Neural cell (in vitro differentiated cells): ENCODE results near the gene TMEM131. TPM values are rescaled to one million over a fixed set of nuclear protein-coding genes. Genes with fewer than 3 reads are reported as not detected.

Source experiments
- H2AFZ ChIP-seq: fragments of 200-600, 300-800 bp; sonication (generic), shearing (Covaris generic); 2 replicates; pipeline ENCODE4 v1.6.0; 2014; ENCODE audit warnings: low read depth, mild to moderate bottlenecking, antibody characterized with exemption, low read length, moderate library complexity
- H3F3A ChIP-seq: fragments of 200-600 bp; shearing (Covaris generic); 2 replicates; pipeline ENCODE4 v1.6.1; 2016; ENCODE audit warnings: mild to moderate bottlenecking, moderate library complexity, mixed read lengths, antibody characterized with exemption, low read length; ENCODE audit not compliant: insufficient read depth, poor library complexity, severe bottlenecking
- H3K27ac ChIP-seq: fragments of 200-600, 300-800 bp; sonication (generic), shearing (Covaris generic); 2 replicates; pipeline ENCODE4 v1.5.1; 2014; ENCODE audit warnings: mild to moderate bottlenecking, low read length, moderate library complexity
- H3K27me3 ChIP-seq: fragments of 300-800, 200-600 bp; sonication (generic), shearing (Covaris generic); 2 replicates; pipeline ENCODE4 v1.6.0; 2014; ENCODE audit warnings: mild to moderate bottlenecking, low read depth, low read length, moderate library complexity; ENCODE audit not compliant: insufficient read depth
- H3K36me3 ChIP-seq: fragments of 300-800, 200-600 bp; sonication (generic), shearing (Covaris generic); 2 replicates; pipeline ENCODE4 v1.5.1; 2014; ENCODE audit warnings: mild to moderate bottlenecking, antibody characterized with exemption, low read length, moderate library complexity; ENCODE audit not compliant: insufficient read depth
- H3K4me2 ChIP-seq: fragments of 300-800, 200-600 bp; sonication (generic), shearing (Covaris generic); 2 replicates; pipeline ENCODE4 v1.6.0; 2014; ENCODE audit warnings: mild to moderate bottlenecking, low read length
- H3K4me3 ChIP-seq: fragments of 300-800, 200-600 bp; sonication (generic), shearing (Covaris generic); 2 replicates; pipeline ENCODE4 v1.5.1; 2014; ENCODE audit warnings: mild to moderate bottlenecking, low read length, moderate library complexity
- H3K79me2 ChIP-seq: fragments of 200-600 bp; shearing (Covaris generic); replicated peaks from 2 replicates; pipeline ENCODE4 v1.6.0; 2014; ENCODE audit warnings: mild to moderate bottlenecking, low read length, moderate library complexity; ENCODE audit not compliant: insufficient read depth
- H3K9ac ChIP-seq: fragments of 300-800, 200-600 bp; sonication (generic), shearing (Covaris generic); 2 replicates; pipeline ENCODE4 v1.6.1; 2016; ENCODE audit warnings: mild to moderate bottlenecking, low read length, mixed read lengths
- H3K9me2 ChIP-seq: fragments of 200-600 bp; shearing (Covaris generic); 2 replicates; pipeline ENCODE4 v1.6.1; 2016; ENCODE audit warnings: mild to moderate bottlenecking, low read length, mixed read lengths; ENCODE audit not compliant: insufficient read depth
- H3K9me3 ChIP-seq: fragments of 200-600, 300-800 bp; sonication (generic), shearing (Covaris generic); 2 replicates; pipeline ENCODE4 v1.6.1; 2016; ENCODE audit warnings: mild to moderate bottlenecking, mixed run types, low read length, moderate library complexity, mixed read lengths
- H4K20me1 ChIP-seq: fragments of 200-600 bp; shearing (Covaris generic); 2 replicates; pipeline ENCODE4 v1.6.1; 2016; ENCODE audit warnings: mild to moderate bottlenecking, mixed run types; ENCODE audit not compliant: insufficient read depth
- CTCF ChIP-seq: fragments of 450-650 bp; IDR thresholded peaks from 2 replicates; pipeline ENCODE4 v1.5.1; 2014; ENCODE audit warnings: antibody characterized with exemption, mild to moderate bottlenecking, moderate library complexity; ENCODE audit not compliant: poor library complexity, severe bottlenecking
- EP300 ChIP-seq: fragments of 450-650 bp; conservative IDR thresholded peaks from 2 replicates; pipeline ENCODE4 v1.6.1; 2014; ENCODE audit warnings: antibody characterized with exemption, mild to moderate bottlenecking, moderate library complexity; ENCODE audit not compliant: poor library complexity, severe bottlenecking
- MXI1 ChIP-seq: fragments of 450-650 bp; conservative IDR thresholded peaks from 2 replicates; pipeline ENCODE4 v1.6.1; 2014; ENCODE audit warnings: antibody characterized with exemption, mild to moderate bottlenecking; ENCODE audit not compliant: poor library complexity, severe bottlenecking
- POLR2AphosphoS5 ChIP-seq: IDR thresholded peaks from 2 replicates; pipeline ENCODE4 v1.6.1; 2012
- RAD21 ChIP-seq: fragments of 450-650 bp; conservative IDR thresholded peaks from 2 replicates; pipeline ENCODE4 v1.6.1; 2014; ENCODE audit warnings: antibody characterized with exemption, mild to moderate bottlenecking, moderate library complexity
- REST ChIP-seq: IDR thresholded peaks from 2 replicates; pipeline ENCODE4 v1.6.1; 2012; ENCODE audit warnings: borderline replicate concordance
- SMC3 ChIP-seq: fragments of 450-650 bp; conservative IDR thresholded peaks from 2 replicates; pipeline ENCODE4 v1.6.1; 2014; ENCODE audit warnings: antibody characterized with exemption, mild to moderate bottlenecking, moderate library complexity; ENCODE audit not compliant: poor library complexity
- TAF1 ChIP-seq: IDR thresholded peaks from 2 replicates; pipeline ENCODE4 v1.6.1; 2012; ENCODE audit warnings: low read depth
- polyA plus RNA-seq: library from polyadenylated mRNA; depleted of rRNA; stranded (reverse); fragments of >200 nt; gene quantifications from 2 replicates; pipeline ENCODE4 v1.2.3, GENCODE V29; 2014

Gene TMEM131
- polyA plus RNA-seq, 1 donor from 2014 or later, result 9.6 TPM

- Histone ChIP-seq H3K79me2 (no peaks in the 10 kb centered on the region), H3K36me3 (no peaks in the 10 kb centered on the region), H3K4me2 (no peak overlapping the region), H4K20me1 (no peaks in the 10 kb centered on the region), H3K27me3 (no peaks in the 10 kb centered on the region), H2AFZ (no peak overlapping the region), H3K9ac (no peak overlapping the region), H3K9me2 (no peaks in the 10 kb centered on the region), H3K9me3 (peaks cover 4% of the 10 kb centered on the region), H3K27ac (no peak overlapping the region), H3F3A (no peaks in the 10 kb centered on the region), H3K4me3 (no peak overlapping the region)
- TF ChIP-seq RAD21 (no peak), POLR2AphosphoS5 (no peak), TAF1 (no peak), SMC3 (no peak), REST (no peak), CTCF (no peak)
Observed at GRCh38 chr2:97731274-97732020, 264.3 kb downstream of the TMEM131 start.

- H3K9ac ChIP-seq, result no peak overlapping the region
- no peak overlapping the region for H3K4me2 ChIP-seq
- H3K9me3 ChIP-seq, result peaks cover 4% of the 10 kb centered on the region
- no peak overlapping the region for H3K27ac ChIP-seq
- H3K4me3 ChIP-seq, result no peak overlapping the region
- no peak overlapping the region for H2AFZ ChIP-seq
- H3F3A ChIP-seq, result no peaks in the 10 kb centered on the region
- H3K36me3 ChIP-seq, result no peaks in the 10 kb centered on the region
- TF ChIP-seq SMC3, result no peak
- TF ChIP-seq MXI1, result no peak
- H3K9me2 ChIP-seq, result no peaks in the 10 kb centered on the region
- no peaks in the 10 kb centered on the region for H3K79me2 ChIP-seq
- no peaks in the 10 kb centered on the region for H4K20me1 ChIP-seq
- H3K27me3 ChIP-seq, result no peaks in the 10 kb centered on the region
Observed at GRCh38 chr2:97730245-97730644, 265.5 kb downstream of the TMEM131 start.

- Histone ChIP-seq H2AFZ (no peak overlapping the region), H3K9me2 (no peaks in the 10 kb centered on the region), H3K4me3 (no peak overlapping the region), H3K27ac (no peak overlapping the region), H3K27me3 (no peaks in the 10 kb centered on the region), H4K20me1 (no peaks in the 10 kb centered on the region), H3K36me3 (no peaks in the 10 kb centered on the region), H3K4me2 (no peak overlapping the region), H3K9ac (no peak overlapping the region), H3K9me3 (peaks cover 4% of the 10 kb centered on the region), H3F3A (no peaks in the 10 kb centered on the region), H3K79me2 (no peaks in the 10 kb centered on the region)
- TF ChIP-seq MXI1 (no peak), EP300 (no peak), RAD21 (no peak), REST (no peak), SMC3 (no peak), TAF1 (no peak), CTCF (no peak)
Observed at GRCh38 chr2:97728091-97728731, 267.5 kb downstream of the TMEM131 start.
